ENCODE measurements around the gene TIMM17A.

Gene TIMM17A

GRCh38 chr1:201985355-201985754 is 30.1 kb downstream of the TIMM17A start:
- DNase-seq: no peak

- no peak for DNase-seq
These were observed 33.3 kb downstream of the TIMM17A start for GRCh38 chr1:201988601-201989000.

- DNase-seq: no peak
These were observed 34.2 kb downstream of the TIMM17A start for GRCh38 chr1:201989354-201990128.

DNA sequence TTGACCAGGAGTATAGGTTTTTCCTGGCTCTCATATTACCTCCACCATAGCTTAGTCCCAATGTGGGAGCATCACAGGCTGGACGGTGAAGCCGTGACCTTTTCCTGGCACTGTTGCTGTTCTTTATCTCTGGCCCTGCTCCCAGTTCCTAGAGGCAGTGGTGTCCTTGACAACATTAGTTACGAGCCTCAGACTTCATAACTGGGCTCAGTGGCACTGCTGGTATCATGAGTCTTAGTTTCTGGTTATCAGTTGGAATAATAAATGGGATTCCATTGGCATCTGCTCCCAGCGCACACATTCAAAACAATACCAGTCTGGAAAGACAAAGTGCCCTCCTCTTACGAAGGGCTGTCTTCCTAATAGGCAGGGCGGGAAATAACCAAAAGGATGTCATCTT is 35.1 kb downstream of the TIMM17A start:
- DNase-seq: no peak

- DNase-seq: no peak
These were observed 44.4 kb downstream of the TIMM17A start for GRCh38 chr1:201999625-202000238.

- no peak for DNase-seq
These were observed 47.2 kb downstream of the TIMM17A start for GRCh38 chr1:202002507-202002906.

DNA sequence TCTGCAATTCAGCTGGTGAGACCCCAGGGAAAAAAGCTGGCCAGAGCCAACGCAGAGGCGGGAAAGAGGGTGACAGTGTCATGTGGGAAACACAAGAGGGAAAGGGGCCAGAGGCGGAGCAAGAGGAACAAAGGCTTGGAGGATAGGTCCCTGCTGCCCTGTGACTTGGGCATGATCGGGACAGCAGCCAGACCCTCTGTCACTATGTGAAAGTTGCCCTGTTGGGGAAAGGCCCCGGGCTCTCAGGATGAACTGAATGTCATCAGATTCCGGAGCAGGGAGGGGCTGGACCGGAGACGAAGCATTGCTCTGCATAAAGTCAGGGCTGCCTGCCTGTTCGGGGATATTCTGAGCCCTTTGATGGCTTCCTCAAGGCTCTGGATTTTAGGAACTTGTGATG is 49.4 kb downstream of the TIMM17A start:
- DNase-seq: no peak

GRCh38 chr1:202005958-202006357 is 50.7 kb downstream of the TIMM17A start:
- DNase-seq: no peak

GRCh38 chr1:202007304-202007703 is 52.0 kb downstream of the TIMM17A start:
- DNase-seq: no peak

- no peak for DNase-seq
These were observed 52.6 kb downstream of the TIMM17A start for GRCh38 chr1:202007805-202008489.

- no peak for DNase-seq
These were observed 54.2 kb downstream of the TIMM17A start for GRCh38 chr1:202009326-202010179.

DNA sequence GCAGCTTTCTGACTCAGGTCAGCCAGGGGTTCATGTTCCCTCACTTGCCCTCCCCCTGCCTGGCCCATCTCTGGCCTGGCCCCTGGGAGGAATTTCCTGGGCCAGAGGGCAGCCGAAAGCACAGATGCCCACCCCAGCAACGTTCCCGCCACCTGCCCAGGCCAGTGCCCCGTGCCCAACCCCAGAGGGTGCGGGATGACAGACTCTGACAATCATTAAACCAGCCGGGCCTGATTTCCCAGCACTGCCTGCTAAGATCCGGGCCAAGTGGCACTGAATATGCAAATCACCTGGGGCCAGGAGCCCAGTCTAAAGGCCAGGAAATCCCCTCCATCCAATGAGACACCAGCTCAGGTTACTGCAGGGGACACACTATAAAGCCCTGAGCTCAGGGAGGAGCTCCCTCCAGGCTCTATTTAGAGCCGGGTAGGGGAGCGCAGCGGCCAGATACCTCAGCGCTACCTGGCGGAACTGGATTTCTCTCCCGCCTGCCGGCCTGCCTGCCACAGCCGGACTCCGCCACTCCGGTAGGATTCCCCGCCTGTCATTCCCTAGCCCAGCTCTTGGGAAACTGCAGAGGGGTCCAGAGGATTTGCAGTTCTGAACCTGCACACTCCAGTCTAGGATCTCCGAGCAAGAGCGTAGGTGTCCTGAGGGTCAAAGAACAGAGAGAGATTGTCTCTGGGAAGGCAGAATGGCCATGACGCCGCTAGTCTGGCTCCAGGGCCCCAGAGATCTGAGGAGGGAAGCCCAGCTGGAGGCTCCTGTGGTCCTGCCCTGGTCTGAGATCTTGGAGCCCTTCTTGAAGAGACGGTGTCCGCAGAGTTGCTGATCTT is 55.1 kb downstream of the TIMM17A start, which contains the start of gene ELF3:
ELF3 (plus strand) TSS at position 408 of the 836 bp plus-strand sequence. CDS start 550 bp downstream, outside the sequence.
- DNase-seq: no peak

DNA sequence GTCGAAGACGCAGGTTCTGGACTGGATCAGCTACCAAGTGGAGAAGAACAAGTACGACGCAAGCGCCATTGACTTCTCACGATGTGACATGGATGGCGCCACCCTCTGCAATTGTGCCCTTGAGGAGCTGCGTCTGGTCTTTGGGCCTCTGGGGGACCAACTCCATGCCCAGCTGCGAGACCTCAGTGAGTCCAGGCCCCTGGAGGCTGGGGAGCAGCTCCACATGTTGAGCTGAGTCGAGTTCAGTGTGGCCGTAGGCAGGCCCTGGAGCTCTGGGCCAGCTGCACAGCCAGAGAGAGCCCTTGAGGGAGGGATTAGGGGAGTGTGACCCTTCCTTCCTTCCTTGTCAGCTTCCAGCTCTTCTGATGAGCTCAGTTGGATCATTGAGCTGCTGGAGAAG is 56.7 kb downstream of the TIMM17A start:
- no peak for DNase-seq

DNA sequence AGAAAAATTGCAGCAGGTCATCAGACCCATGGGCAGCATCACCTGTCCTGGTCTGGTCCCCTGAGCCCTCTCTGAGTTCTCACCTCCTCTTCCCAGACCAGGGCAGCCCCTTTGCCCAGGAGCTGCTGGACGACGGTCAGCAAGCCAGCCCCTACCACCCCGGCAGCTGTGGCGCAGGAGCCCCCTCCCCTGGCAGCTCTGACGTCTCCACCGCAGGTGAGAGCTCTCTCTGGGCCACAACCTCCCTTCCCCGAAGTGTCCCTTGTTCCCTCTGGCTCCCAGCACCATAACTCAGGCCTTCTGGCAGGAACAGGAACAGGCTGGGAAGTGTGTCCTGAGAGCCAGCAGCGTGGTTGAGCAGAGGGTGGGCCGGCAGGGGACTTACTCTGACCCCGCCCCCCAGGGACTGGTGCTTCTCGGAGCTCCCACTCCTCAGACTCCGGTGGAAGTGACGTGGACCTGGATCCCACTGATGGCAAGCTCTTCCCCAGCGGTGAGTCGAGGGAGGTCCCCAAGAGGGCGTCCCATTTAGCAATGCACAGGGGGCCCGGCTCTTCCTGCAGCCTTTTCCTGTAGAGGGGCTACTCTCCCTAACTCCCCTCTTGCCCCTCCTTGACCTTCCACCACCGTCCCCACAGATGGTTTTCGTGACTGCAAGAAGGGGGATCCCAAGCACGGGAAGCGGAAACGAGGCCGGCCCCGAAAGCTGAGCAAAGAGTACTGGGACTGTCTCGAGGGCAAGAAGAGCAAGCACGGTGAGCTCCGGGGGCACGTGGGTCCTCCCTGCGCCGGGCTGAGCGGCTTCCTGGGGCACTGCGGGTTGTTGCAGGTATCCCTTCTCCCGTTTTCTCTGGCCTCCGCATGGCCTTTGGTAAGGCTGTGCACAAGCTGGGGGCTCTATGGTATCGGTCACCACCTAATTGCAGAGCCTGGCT is 57.5 kb downstream of the TIMM17A start:
- no peak for DNase-seq

GRCh38 chr1:202013603-202014002 is 58.3 kb downstream of the TIMM17A start:
- no peak for DNase-seq

DNA sequence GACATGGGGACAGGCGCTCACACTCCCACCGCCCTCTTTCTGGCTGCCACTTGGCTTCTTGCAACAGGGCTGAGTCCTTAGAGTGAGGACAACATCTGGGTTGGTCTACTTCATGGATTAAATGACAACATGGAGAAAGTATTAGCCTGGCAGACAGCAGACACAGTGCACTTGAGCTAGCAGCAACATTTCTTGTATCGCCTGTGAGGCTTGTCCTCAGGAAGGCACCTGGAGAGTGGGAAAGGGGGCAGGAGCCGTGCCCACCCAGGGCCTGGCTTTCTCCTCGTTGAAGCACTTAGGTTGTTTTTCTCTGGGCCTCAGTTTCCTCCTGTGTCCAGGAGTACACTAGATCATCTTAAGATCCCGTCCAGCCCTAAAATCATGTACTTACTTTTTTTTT is 58.8 kb downstream of the TIMM17A start:
- DNase-seq: no peak

GRCh38 chr1:202014915-202015661 is 59.8 kb downstream of the TIMM17A start:
- no peak for DNase-seq

- no peak for DNase-seq
These were observed 60.3 kb downstream of the TIMM17A start for GRCh38 chr1:202015662-202015937.

GRCh38 chr1:202016022-202016810 is 60.9 kb downstream of the TIMM17A start:
- no peak for DNase-seq
